Fibroblast of lung (primary cell): ENCODE results near the gene SLC12A9. TPM values are rescaled to one million over a fixed set of nuclear protein-coding genes. Genes with fewer than 3 reads are reported as not detected.

Experiments
- DNase-seq, 2 donors: peaks; one replicate each; pipeline versions ENCODE4 v3.0.0 to v3.0.0-alpha.2; 2010; ENCODE audit warnings: low read depth in 2 of 2
- H2AFZ ChIP-seq: 2 replicates; pipeline ENCODE4 v1.5.1; 2012; ENCODE audit warnings: low read length, control low read depth, inconsistent platforms
- H3K27ac ChIP-seq: 2 replicates; pipeline ENCODE4 v1.5.1; 2011; ENCODE audit warnings: low read length, control low read depth; ENCODE audit not compliant: insufficient read depth
- H3K27me3 ChIP-seq: 2 replicates; pipeline ENCODE4 v1.5.1; 2011; ENCODE audit warnings: mild to moderate bottlenecking, low read length; ENCODE audit not compliant: control insufficient read depth, insufficient read depth
- H3K36me3 ChIP-seq: 2 replicates; pipeline ENCODE4 v1.5.1; 2011; ENCODE audit warnings: low read length; ENCODE audit not compliant: control insufficient read depth, insufficient read depth
- H3K4me1 ChIP-seq: 2 replicates; pipeline ENCODE4 v1.5.1; 2011; ENCODE audit warnings: low read length; ENCODE audit not compliant: control insufficient read depth, insufficient read depth; ENCODE audit errors: extremely low read depth
- H3K4me2 ChIP-seq: 2 replicates; pipeline ENCODE4 v1.5.1; 2011; ENCODE audit warnings: low read length, control low read depth; ENCODE audit not compliant: insufficient read depth; ENCODE audit errors: extremely low read depth
- H3K4me3 ChIP-seq, 4 experiments: fragments of 200-600 bp in 1 of 4; sonication (generic) in 1 of 4; replicated peaks in 1 of 4; 2 replicates each; pipeline ENCODE4 v1.5.1; 2011 to 2016; ENCODE audit warnings: low read length in 4 of 4, low read depth in 3 of 4, mild to moderate bottlenecking in 3 of 4, control low read depth in 2 of 4, inconsistent platforms in 1 of 4, mixed read lengths in 1 of 4; ENCODE audit not compliant: insufficient read depth in 1 of 4; ENCODE audit errors: control extremely low read depth in 1 of 4
- H3K79me2 ChIP-seq: 2 replicates; pipeline ENCODE4 v1.5.1; 2012; ENCODE audit warnings: mild to moderate bottlenecking, low read length, inconsistent platforms; ENCODE audit not compliant: control insufficient read depth, insufficient read depth
- H3K9ac ChIP-seq: 2 replicates; pipeline ENCODE4 v1.5.1; 2011; ENCODE audit warnings: mild to moderate bottlenecking, low read length, control low read depth; ENCODE audit not compliant: insufficient read depth
- H3K9me3 ChIP-seq: 2 replicates; pipeline ENCODE4 v1.5.1; 2012; ENCODE audit warnings: low read depth, low read length; ENCODE audit not compliant: control insufficient read depth, insufficient read depth
- H4K20me1 ChIP-seq: 2 replicates; pipeline ENCODE4 v1.5.1; 2011; ENCODE audit warnings: low read length; ENCODE audit not compliant: control insufficient read depth, insufficient read depth; ENCODE audit errors: extremely low read depth
- EZH2 ChIP-seq: IDR thresholded peaks from 2 replicates; pipeline ENCODE4 v1.5.1; 2012; ENCODE audit warnings: low read length, control low read depth, mild to moderate bottlenecking; ENCODE audit errors: missing control alignments
- polyA plus RNA-seq, 2 donors: library from polyadenylated mRNA; depleted of rRNA in 1 of 2; stranded (reverse) in 1 of 2; unstranded in 1 of 2; fragments of >200 nt; gene quantifications; 2 replicates each; pipeline ENCODE4 v1.2.1, GENCODE V29; 2011 to 2012; ENCODE audit warnings: missing spikeins in 1 of 2
- total RNA-seq: library from RNA; depleted of rRNA; stranded (reverse); fragments of >200 nt; gene quantifications from 2 replicates; pipeline ENCODE4 v1.2.1, GENCODE V29; 2014
- TF ChIP-seq, protein P1 (sequence below), 2 donors: IDR thresholded peaks in 1 of 2; conservative IDR thresholded peaks in 1 of 2; 1 replicate in 1 of 2; 2 replicates in 1 of 2; pipeline ENCODE4 v1.5.1; 2011 to 2012; ENCODE audit warnings: low read length in 2 of 2, control low read depth in 1 of 2, inconsistent platforms in 1 of 2, low read depth in 1 of 2, mild to moderate bottlenecking in 1 of 2

SLC12A9 gene
- total and polyA plus RNA-seq, 2 donors (not counting 1 experiment from before 2014, with no cell fraction given), result 6.6 to 18.5 TPM

DNA sequence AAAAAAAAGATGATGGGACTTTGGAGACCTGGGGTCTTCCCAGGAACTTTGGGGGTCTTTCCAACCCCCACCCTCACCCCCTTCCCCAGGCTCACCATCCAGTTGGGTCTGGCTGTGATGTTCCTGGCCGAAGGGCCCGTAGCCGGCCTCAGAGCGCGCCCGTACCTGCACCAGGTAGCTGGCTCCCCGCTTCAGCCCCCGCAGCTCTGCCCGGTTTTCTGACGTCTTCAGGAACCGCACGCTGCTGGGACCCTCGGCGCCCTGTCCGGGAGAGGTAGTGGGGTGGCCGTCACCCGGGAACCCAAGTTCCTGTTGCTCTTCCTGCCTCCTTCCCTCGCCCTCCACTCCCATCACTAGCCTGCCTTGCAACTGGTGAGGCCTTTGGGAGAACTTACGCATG, 35.4 kb upstream of the SLC12A9 start:
- Histone ChIP-seq H3K4me3 (no peak overlapping the region), H3K36me3 (peaks cover 27% of the 10 kb centered on the region)

GRCh38 chr7:100818366-100818765, 34.1 kb upstream of the SLC12A9 start:
- no peaks in the 10 kb centered on the region for H3K4me1 ChIP-seq
- H3K4me2 ChIP-seq, result no peak overlapping the region
- H3K4me3 ChIP-seq, result no peak overlapping the region
- H3K27ac ChIP-seq, result no peak overlapping the region
- H3K79me2 ChIP-seq, result no peaks in the 10 kb centered on the region
- no peak overlapping the region for H2AFZ ChIP-seq
- no peak for DNase-seq
- TF ChIP-seq, protein P1, sequence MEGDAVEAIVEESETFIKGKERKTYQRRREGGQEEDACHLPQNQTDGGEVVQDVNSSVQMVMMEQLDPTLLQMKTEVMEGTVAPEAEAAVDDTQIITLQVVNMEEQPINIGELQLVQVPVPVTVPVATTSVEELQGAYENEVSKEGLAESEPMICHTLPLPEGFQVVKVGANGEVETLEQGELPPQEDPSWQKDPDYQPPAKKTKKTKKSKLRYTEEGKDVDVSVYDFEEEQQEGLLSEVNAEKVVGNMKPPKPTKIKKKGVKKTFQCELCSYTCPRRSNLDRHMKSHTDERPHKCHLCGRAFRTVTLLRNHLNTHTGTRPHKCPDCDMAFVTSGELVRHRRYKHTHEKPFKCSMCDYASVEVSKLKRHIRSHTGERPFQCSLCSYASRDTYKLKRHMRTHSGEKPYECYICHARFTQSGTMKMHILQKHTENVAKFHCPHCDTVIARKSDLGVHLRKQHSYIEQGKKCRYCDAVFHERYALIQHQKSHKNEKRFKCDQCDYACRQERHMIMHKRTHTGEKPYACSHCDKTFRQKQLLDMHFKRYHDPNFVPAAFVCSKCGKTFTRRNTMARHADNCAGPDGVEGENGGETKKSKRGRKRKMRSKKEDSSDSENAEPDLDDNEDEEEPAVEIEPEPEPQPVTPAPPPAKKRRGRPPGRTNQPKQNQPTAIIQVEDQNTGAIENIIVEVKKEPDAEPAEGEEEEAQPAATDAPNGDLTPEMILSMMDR (conservative IDR thresholded peaks at IDR 0.05 in 1 of 2, IDR thresholded peaks at IDR 0.05 in 1 of 2; ENCODE audit: low read depth in 1 of 2, low read length in 2 of 2), result no peak
- no peak for TF ChIP-seq EZH2
- H3K36me3 ChIP-seq, result peaks cover 30% of the 10 kb centered on the region
- no peaks in the 10 kb centered on the region for H4K20me1 ChIP-seq
- H3K9me3 ChIP-seq, result no peaks in the 10 kb centered on the region
- H3K9ac ChIP-seq, result no peak overlapping the region
- H3K27me3 ChIP-seq, result no peaks in the 10 kb centered on the region

More for the DNA sequence above, 35.4 kb upstream of the SLC12A9 start:
- Histone ChIP-seq H3K27ac (no peak overlapping the region), H3K9me3 (no peaks in the 10 kb centered on the region), H4K20me1 (no peaks in the 10 kb centered on the region), H3K4me1 (no peaks in the 10 kb centered on the region), H3K9ac (no peak overlapping the region), H3K4me2 (no peak overlapping the region), H3K27me3 (no peaks in the 10 kb centered on the region), H3K79me2 (no peaks in the 10 kb centered on the region), H2AFZ (no peak overlapping the region)
- TF ChIP-seq, protein P1 (conservative IDR thresholded peaks at IDR 0.05 in 1 of 2, IDR thresholded peaks at IDR 0.05 in 1 of 2; ENCODE audit: low read depth in 1 of 2, low read length in 2 of 2), result no peak
- DNase-seq, result no peak

DNA sequence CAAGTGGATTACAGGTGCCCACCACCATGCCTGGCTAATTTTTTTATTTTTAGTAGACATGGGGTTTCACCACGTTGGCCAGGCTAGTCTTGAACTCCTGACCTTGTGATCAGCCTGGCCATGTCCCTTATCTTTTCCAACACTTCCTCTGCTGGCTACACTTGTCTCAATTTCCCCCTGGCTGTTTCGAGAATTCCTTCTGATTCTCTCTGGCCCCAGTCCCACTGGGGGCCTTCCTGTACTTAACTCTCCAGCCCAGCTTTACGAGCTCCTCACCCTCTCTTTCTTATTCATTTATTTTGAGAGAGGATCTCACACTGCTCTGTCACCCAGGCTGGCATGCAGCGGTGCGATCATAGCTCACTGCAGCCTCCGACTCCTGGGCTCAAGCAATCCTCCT, 33.7 kb upstream of the SLC12A9 start:
- Histone ChIP-seq H3K9me3 (no peaks in the 10 kb centered on the region), H3K36me3 (peaks cover 31% of the 10 kb centered on the region)

More for the DNA sequence above, 33.7 kb upstream of the SLC12A9 start:
- H3K4me3 ChIP-seq, result no peak overlapping the region
- H4K20me1 ChIP-seq, result no peaks in the 10 kb centered on the region
- TF ChIP-seq EZH2, result no peak
- TF ChIP-seq, protein P1 (conservative IDR thresholded peaks at IDR 0.05 in 1 of 2, IDR thresholded peaks at IDR 0.05 in 1 of 2; ENCODE audit: low read depth in 1 of 2, low read length in 2 of 2), result no peak
- peaks cover 3% of the 10 kb centered on the region for H3K79me2 ChIP-seq
- no peak overlapping the region for H2AFZ ChIP-seq
- no peaks in the 10 kb centered on the region for H3K4me1 ChIP-seq
- DNase-seq, result no peak
- H3K4me2 ChIP-seq, result no peak overlapping the region
- H3K27me3 ChIP-seq, result no peaks in the 10 kb centered on the region
- no peak overlapping the region for H3K27ac ChIP-seq
- H3K9ac ChIP-seq, result no peak overlapping the region
